K562 (cell line): ENCODE data around the gene NUP62. TPM values are rescaled to one million over a fixed set of nuclear protein-coding genes. Genes with fewer than 3 reads are reported as not detected.

Source experiments
- ATAC-seq: fragments of 200-7000 bp; cut with Tn5 transposase; 3 replicates; pipeline ENCODE4 v1.9.1; 2020; ENCODE audit warnings: moderate library complexity
- BruUV-seq: library from RNA; stranded (reverse); fragments of 400-500 nt; replicated peaks from 2 replicates; lab custom pipeline; 2021; lab: Mats Ljungman, UMichigan
- CTCF ChIA-PET: fragments of 300-600 bp; formaldehyde crosslinking; extraction: SDS; loops from one replicate; lab custom pipeline; 2021; ENCODE audit warnings: low intra/inter-chr PET ratio; lab: Yijun Ruan, JAX
- POLR2A ChIA-PET: fragments of 300-600, 350-650 bp; sonication (Branson Sonifier 250); formaldehyde crosslinking; extraction: SDS; loops from one replicate; lab custom pipeline; 2021; ENCODE audit warnings: antibody characterized with exemption, inconsistent platforms; lab: Yijun Ruan, JAX
- DNase-seq, 4 experiments: peaks; one replicate each; pipeline versions ENCODE4 v3.0.0 to v3.0.0-alpha.2; 2011 to 2018; ENCODE audit warnings: low spot score in 3 of 4, mixed read lengths in 3 of 4; ENCODE audit errors: extremely low read depth in 1 of 4
- FAIRE-seq: peaks from 2 replicates; lab custom pipeline; 2011; peaks lifted over from hg19 to GRCh38; lab: Jason Lieb, UNC
- H2AFZ ChIP-seq: 2 replicates; pipeline ENCODE4 v1.6.0; 2011; ENCODE audit warnings: low read depth, low read length, control low read depth, inconsistent platforms
- H3K27ac ChIP-seq: fragments of 200-600 bp; 3 replicates; pipeline ENCODE4 v1.8.0; 2011; ENCODE audit warnings: low read depth, mild to moderate bottlenecking, control low read depth, inconsistent platforms, low read length, moderate library complexity, mixed read lengths; ENCODE audit errors: extremely low read depth
- H3K27me3 ChIP-seq, 2 experiments: fragments of 300-600 bp in 1 of 2; 2 replicates in 1 of 2; 3 replicates in 1 of 2; pipeline versions ENCODE4 v1.6.0 to v1.8.0; 2011; ENCODE audit warnings: inconsistent platforms in 2 of 2, low read length in 2 of 2, mild to moderate bottlenecking in 1 of 2, mixed read lengths in 1 of 2, moderate library complexity in 1 of 2; ENCODE audit not compliant: control insufficient read depth in 2 of 2, insufficient read depth in 2 of 2
- H3K36me3 ChIP-seq: fragments of 300-600 bp; 3 replicates; pipeline ENCODE4 v1.8.0; 2011; ENCODE audit warnings: mild to moderate bottlenecking, low read length, inconsistent platforms; ENCODE audit not compliant: control insufficient read depth, insufficient read depth
- H3K4me1 ChIP-seq, 2 experiments: fragments of 200-600 bp in 1 of 2; replicated peaks in 1 of 2; 2 replicates in 1 of 2; 3 replicates in 1 of 2; pipeline versions ENCODE4 v1.5.1 to v1.8.0; 2011; ENCODE audit warnings: inconsistent platforms in 2 of 2, low read length in 2 of 2, mild to moderate bottlenecking in 1 of 2, mixed read lengths in 1 of 2, moderate library complexity in 1 of 2; ENCODE audit not compliant: control insufficient read depth in 2 of 2, insufficient read depth in 2 of 2
- H3K4me2 ChIP-seq: 2 replicates; pipeline ENCODE4 v1.6.1; 2011; ENCODE audit warnings: low read length, control low read depth, inconsistent platforms, mixed read lengths; ENCODE audit not compliant: insufficient read depth
- H3K4me3 ChIP-seq: fragments of 200-600 bp; sonication (generic), shearing (Covaris generic); 2 replicates; pipeline ENCODE4 v1.5.1; 2016; ENCODE audit warnings: control low read depth, inconsistent platforms
- H3K79me2 ChIP-seq: fragments of 200-600 bp; 3 replicates; pipeline ENCODE4 v1.8.0; 2011; ENCODE audit warnings: low read length, inconsistent platforms; ENCODE audit not compliant: control insufficient read depth, insufficient read depth
- H3K9ac ChIP-seq, 2 experiments: 2 replicates each; pipeline versions ENCODE4 v1.6.0 to v1.6.1; 2011; ENCODE audit warnings: low read depth in 2 of 2, low read length in 2 of 2, control low read depth in 1 of 2, inconsistent platforms in 1 of 2, mild to moderate bottlenecking in 1 of 2, mixed read lengths in 1 of 2; ENCODE audit not compliant: insufficient read depth in 1 of 2
- H3K9me1 ChIP-seq: one replicate; pipeline ENCODE4 v1.6.0; 2011; ENCODE audit warnings: inconsistent platforms, mild to moderate bottlenecking, low read length, moderate library complexity; ENCODE audit not compliant: control insufficient read depth, insufficient read depth
- H3K9me3 ChIP-seq: replicated peaks from 2 replicates; pipeline ENCODE4 v1.5.1; 2011; ENCODE audit warnings: low read depth, low read length, inconsistent platforms; ENCODE audit not compliant: control insufficient read depth, insufficient read depth
- H4K20me1 ChIP-seq: replicated peaks from 2 replicates; pipeline ENCODE4 v1.6.1; 2011; ENCODE audit warnings: low read length, inconsistent platforms, mixed read lengths; ENCODE audit not compliant: control insufficient read depth, insufficient read depth
- ARID2 ChIP-seq: fragments of 450-650 bp; IDR thresholded peaks from 2 replicates; pipeline ENCODE4 v1.6.1; 2017; ENCODE audit warnings: antibody characterized with exemption, mild to moderate bottlenecking
- CBFB ChIP-seq: sonication (generic); formaldehyde crosslinking; IDR thresholded peaks from 2 replicates; pipeline ENCODE4 v1.4.0; 2020; ENCODE audit warnings: mild to moderate bottlenecking, missing genetic modification reagents
- CREBBP ChIP-seq: IDR thresholded peaks from one replicate; pipeline ENCODE4 v1.6.1; 2012; ENCODE audit warnings: low read depth, mild to moderate bottlenecking, control low read depth, inconsistent platforms, low read length
- DNMT1 ChIP-seq: fragments of 450-650 bp; IDR thresholded peaks from 2 replicates; pipeline ENCODE4 v1.6.1; 2016; ENCODE audit warnings: antibody characterized with exemption, mild to moderate bottlenecking
- GABPB1 ChIP-seq: sonication (generic); formaldehyde crosslinking; IDR thresholded peaks from 2 replicates; pipeline ENCODE4 v1.8.0; 2022; ENCODE audit warnings: mild to moderate bottlenecking, missing genetic modification reagents
- HDGF ChIP-seq: fragments of 450-650 bp; IDR thresholded peaks from 2 replicates; pipeline ENCODE4 v1.6.1; 2016
- ILF3 ChIP-seq: fragments of 450-650 bp; IDR thresholded peaks from 2 replicates; pipeline ENCODE4 v1.6.1; 2018; ENCODE audit warnings: antibody characterized with exemption, mild to moderate bottlenecking, moderate library complexity, borderline replicate concordance
- POLR2B ChIP-seq: fragments of 450-650 bp; IDR thresholded peaks from 2 replicates; pipeline ENCODE4 v1.6.1; 2018; ENCODE audit warnings: low read depth; ENCODE audit not compliant: partially characterized antibody
- POLR2G ChIP-seq: fragments of 200-400 bp; formaldehyde crosslinking; IDR thresholded peaks from 2 replicates; pipeline ENCODE4 v1.6.1; 2017; ENCODE audit warnings: low read depth, mild to moderate bottlenecking, antibody characterized with exemption, low read length, moderate library complexity
- ZNF668 ChIP-seq: fragments of 250-450 bp; sonication (Bioruptor Pico); IDR thresholded peaks from 2 replicates; pipeline ENCODE4 v1.8.0; 2022; ENCODE audit warnings: mild to moderate bottlenecking, inconsistent platforms
- WGBS: fragments of 100-300 bp; shearing (Covaris generic); methylation state at CpG from one replicate; pipeline ENCODE4 v1.1.6; 2016; ENCODE audit warnings: low coverage, mixed read lengths; ENCODE audit not compliant: insufficient coverage; ENCODE audit errors: missing lambda C conversion rate; 5-methylcytosine and 5-hydroxymethylcytosine counted together
- in situ Hi-C: fragments of 300-500 bp; cut with MboI; formaldehyde crosslinking; loops from 4 replicates; pipeline ENCODE4 v1.15.0; 2018; ENCODE audit warnings: inconsistent platforms, mixed read lengths
- intact Hi-C: fragments of 100-400 bp; cut with micrococcal nuclease; formaldehyde crosslinking; loops from 2 replicates; pipeline ENCODE4 v1.14.2; 2022
- polyA plus RNA-seq, 8 experiments: library from polyadenylated mRNA; depleted of rRNA in 4 of 8; stranded (reverse) in 5 of 8; unstranded in 3 of 8; fragments of >200 nt; fragmentation: Nextera tagmentation in 2 of 8; fragmentation: Illumina TruSeq in 1 of 8; extraction: Ambion mirVana in 2 of 8; extraction: Trizol in 1 of 8; gene quantifications; 2 replicates each; pipeline versions ENCODE4 v1.2.1 to v1.2.3, GENCODE V29; 2011 to 2014; ENCODE audit warnings: inconsistent platforms in 1 of 8, missing spikeins in 1 of 8
- total RNA-seq, 7 experiments: library from RNA; depleted of rRNA in 6 of 7; stranded (reverse); fragments of >200 nt in 6 of 7; fragmentation: Illumina TruSeq in 2 of 7; extraction: Trizol in 2 of 7; gene quantifications; 2 replicates each; pipeline versions ENCODE4 v1.2.1 to v1.2.3, GENCODE V29; 2011 to 2021; ENCODE audit warnings: low replicate concordance in 1 of 7
- TF ChIP-seq, protein P1 (sequence below): fragments of 450-650 bp; IDR thresholded peaks from 2 replicates; pipeline ENCODE4 v1.6.1; 2016; ENCODE audit warnings: mild to moderate bottlenecking
- TF ChIP-seq, protein P2 (sequence below): fragments of 250-450 bp; sonication (Bioruptor Pico); IDR thresholded peaks from 2 replicates; pipeline ENCODE4 v1.9.0; 2021; ENCODE audit warnings: mild to moderate bottlenecking
- TF ChIP-seq, protein P3 (sequence below): fragments of 450-650 bp; IDR thresholded peaks from 2 replicates; pipeline ENCODE4 v1.6.1; 2016; ENCODE audit warnings: low read depth, mild to moderate bottlenecking, moderate library complexity
- TF ChIP-seq, protein P4 (sequence below), 3 experiments: fragments of 200-800 bp in 1 of 3; fragments of 250-450 bp in 1 of 3; fragments of 450-650 bp in 1 of 3; sonication (Bioruptor Pico) in 1 of 3; sonication (Bioruptor generic) in 1 of 3; formaldehyde crosslinking in 1 of 3; IDR thresholded peaks; 2 replicates each; pipeline versions ENCODE4 v1.6.1 to v1.8.0; 2016 to 2022; ENCODE audit warnings: mild to moderate bottlenecking in 2 of 3, missing genetic modification characterization in 2 of 3, missing compliant biosample characterization in 1 of 3, moderate library complexity in 1 of 3

Gene NUP62
- total and polyA plus RNA-seq, 9 of the 15 experiments (the other 6 are each of a cell fraction or from before 2014, with no cell fraction given), result 16.9 to 109 (median 66.0) TPM

DNA sequence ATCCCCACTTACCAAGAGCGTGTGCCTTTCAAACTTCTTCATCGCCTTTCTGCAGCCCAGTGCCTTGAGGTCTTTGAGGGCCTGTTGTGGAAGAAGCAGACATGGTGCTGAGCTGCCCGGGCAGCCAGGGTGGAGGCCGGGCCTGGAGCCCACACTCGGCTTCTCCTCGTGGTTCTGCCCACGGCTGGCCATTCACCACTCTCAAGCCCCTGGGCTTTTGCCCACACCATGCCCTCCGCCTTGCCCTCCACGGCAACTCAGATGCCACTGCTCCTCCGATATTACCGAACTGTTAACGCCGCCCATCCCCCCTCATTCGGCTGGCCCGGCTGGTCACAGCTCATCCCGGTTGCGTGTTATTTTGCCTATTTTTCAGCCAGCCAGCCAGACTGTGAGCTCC, 37.9 kb downstream of the NUP62 start:
- no peak for FAIRE-seq
- no peaks in the 10 kb centered on the region for H3K79me2 ChIP-seq
- no peak for ATAC-seq
- POLR2A ChIA-PET, result interaction anchor here (1.3 to 1.5 kb wide), 3 partner anchors 28 to 191 kb away, joined by 5 to 8 read pairs (median 7); partner anchors contain the start of genes ATF5 and NUP62
- intact Hi-C loops, result no loop called here
- H3K9ac ChIP-seq, result peak overlapping the region in 1 of 2 experiments; percentile 84; a peak in 2 of 4 replicates
- CTCF ChIA-PET, result no interaction called here
- no peak for DNase-seq
- 74% methylated on average over 17 of the region's 17 CpGs for WGBS
- H2AFZ ChIP-seq, result peak overlapping the region; percentile 75; the same call in 1 of the 2 replicates
- no peak overlapping the region for H3K27ac ChIP-seq
- in situ Hi-C loops, result loop anchor here (5.0 kb wide), 1 partner anchor 91 kb away; no protein-coding TSS in a partner anchor
- H3K4me3 ChIP-seq, result no peak overlapping the region
- peaks cover 3% of the 10 kb centered on the region for H3K9me1 ChIP-seq
- BruUV-seq, result no TSS peak
- H3K4me2 ChIP-seq, result peak overlapping the region; percentile 59; the same call in 1 of the 2 replicates
- peaks cover 2 to 14% of the 10 kb centered on the region in 2 experiments; a peak in 3 of 5 replicates for H3K27me3 ChIP-seq
- no peaks in the 10 kb centered on the region for H3K36me3 ChIP-seq
- 0 out of 2 replicates have a peak, but pooled peaks cover 3% of the 10 kb centered on the region for H4K20me1 ChIP-seq
- no peaks in the 10 kb centered on the region for H3K9me3 ChIP-seq
- H3K4me1 ChIP-seq, result peaks cover 12 to 59% of the 10 kb centered on the region in 2 experiments
- TF ChIP-seq ZNF668 (CRISPR knock-in tag) (no peak), POLR2B (no peak), ILF3 (no peak), POLR2G (no peak), GABPB1 (no peak), HDGF (no peak), CBFB (CRISPR knock-in tag) (no peak), CREBBP (no peak), DNMT1 (no peak), ARID2 (no peak)
- TF ChIP-seq, protein P1, sequence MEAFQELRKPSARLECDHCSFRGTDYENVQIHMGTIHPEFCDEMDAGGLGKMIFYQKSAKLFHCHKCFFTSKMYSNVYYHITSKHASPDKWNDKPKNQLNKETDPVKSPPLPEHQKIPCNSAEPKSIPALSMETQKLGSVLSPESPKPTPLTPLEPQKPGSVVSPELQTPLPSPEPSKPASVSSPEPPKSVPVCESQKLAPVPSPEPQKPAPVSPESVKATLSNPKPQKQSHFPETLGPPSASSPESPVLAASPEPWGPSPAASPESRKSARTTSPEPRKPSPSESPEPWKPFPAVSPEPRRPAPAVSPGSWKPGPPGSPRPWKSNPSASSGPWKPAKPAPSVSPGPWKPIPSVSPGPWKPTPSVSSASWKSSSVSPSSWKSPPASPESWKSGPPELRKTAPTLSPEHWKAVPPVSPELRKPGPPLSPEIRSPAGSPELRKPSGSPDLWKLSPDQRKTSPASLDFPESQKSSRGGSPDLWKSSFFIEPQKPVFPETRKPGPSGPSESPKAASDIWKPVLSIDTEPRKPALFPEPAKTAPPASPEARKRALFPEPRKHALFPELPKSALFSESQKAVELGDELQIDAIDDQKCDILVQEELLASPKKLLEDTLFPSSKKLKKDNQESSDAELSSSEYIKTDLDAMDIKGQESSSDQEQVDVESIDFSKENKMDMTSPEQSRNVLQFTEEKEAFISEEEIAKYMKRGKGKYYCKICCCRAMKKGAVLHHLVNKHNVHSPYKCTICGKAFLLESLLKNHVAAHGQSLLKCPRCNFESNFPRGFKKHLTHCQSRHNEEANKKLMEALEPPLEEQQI, result no peak
- TF ChIP-seq, protein P2, sequence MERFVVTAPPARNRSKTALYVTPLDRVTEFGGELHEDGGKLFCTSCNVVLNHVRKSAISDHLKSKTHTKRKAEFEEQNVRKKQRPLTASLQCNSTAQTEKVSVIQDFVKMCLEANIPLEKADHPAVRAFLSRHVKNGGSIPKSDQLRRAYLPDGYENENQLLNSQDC (CRISPR knock-in tag), result no peak
- TF ChIP-seq, protein P3, sequence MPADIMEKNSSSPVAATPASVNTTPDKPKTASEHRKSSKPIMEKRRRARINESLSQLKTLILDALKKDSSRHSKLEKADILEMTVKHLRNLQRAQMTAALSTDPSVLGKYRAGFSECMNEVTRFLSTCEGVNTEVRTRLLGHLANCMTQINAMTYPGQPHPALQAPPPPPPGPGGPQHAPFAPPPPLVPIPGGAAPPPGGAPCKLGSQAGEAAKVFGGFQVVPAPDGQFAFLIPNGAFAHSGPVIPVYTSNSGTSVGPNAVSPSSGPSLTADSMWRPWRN, result no peak
- TF ChIP-seq, protein P4, sequence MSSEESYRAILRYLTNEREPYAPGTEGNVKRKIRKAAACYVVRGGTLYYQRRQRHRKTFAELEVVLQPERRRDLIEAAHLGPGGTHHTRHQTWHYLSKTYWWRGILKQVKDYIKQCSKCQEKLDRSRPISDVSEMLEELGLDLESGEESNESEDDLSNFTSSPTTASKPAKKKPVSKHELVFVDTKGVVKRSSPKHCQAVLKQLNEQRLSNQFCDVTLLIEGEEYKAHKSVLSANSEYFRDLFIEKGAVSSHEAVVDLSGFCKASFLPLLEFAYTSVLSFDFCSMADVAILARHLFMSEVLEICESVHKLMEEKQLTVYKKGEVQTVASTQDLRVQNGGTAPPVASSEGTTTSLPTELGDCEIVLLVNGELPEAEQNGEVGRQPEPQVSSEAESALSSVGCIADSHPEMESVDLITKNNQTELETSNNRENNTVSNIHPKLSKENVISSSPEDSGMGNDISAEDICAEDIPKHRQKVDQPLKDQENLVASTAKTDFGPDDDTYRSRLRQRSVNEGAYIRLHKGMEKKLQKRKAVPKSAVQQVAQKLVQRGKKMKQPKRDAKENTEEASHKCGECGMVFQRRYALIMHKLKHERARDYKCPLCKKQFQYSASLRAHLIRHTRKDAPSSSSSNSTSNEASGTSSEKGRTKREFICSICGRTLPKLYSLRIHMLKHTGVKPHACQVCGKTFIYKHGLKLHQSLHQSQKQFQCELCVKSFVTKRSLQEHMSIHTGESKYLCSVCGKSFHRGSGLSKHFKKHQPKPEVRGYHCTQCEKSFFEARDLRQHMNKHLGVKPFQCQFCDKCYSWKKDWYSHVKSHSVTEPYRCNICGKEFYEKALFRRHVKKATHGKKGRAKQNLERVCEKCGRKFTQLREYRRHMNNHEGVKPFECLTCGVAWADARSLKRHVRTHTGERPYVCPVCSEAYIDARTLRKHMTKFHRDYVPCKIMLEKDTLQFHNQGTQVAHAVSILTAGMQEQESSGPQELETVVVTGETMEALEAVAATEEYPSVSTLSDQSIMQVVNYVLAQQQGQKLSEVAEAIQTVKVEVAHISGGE (CRISPR knock-in tag; IDR thresholded peaks at IDR 0.05), result no peak
